Stromal cell of bone marrow (primary cell): ENCODE results near the gene PTPRG.

ENCODE experiments used
- DNase-seq: peaks from one replicate; pipeline ENCODE4 v3.0.0-alpha.2; 2012; ENCODE audit warnings: low read depth

PTPRG gene

DNA sequence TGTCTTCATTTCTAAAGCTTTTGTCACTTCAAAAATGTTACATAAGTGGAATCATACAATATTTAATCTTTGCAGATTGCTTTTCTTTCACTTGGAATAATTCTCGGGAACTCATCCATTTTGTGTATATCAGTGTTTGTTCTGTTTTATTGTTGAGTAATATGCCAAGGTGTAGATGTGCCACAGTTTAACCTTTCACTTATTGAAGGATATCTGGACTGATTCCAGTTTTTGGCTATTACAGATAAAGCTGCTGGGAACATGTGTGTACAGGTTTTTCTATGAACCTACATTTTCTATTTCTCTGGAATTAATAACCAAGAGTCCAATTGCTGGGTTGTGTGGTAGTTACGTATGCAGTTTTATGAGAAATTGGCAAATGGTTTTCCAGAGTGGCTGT lies 334.9 kb downstream of the PTPRG start:
- DNase-seq = no peak

DNA sequence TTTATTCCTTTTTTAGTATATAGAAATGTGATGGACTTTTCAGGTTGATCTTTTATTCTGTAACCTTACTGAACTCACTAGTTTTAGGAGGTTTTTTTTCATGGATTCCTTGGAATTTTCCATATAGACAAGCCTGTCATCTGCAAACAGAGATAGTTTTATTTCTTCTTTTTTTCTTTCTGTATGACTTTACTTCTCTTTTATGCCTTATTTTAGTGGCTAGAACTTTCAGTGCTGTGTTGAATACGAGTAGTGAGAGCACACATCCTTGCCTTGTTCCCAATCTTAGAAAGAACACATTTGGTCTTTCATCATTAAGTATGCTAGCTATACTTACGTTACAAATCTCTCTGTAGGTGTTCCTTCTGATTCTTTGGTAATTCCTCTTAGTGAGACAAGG lies 336.5 kb downstream of the PTPRG start:
- DNase-seq = no peak

DNA sequence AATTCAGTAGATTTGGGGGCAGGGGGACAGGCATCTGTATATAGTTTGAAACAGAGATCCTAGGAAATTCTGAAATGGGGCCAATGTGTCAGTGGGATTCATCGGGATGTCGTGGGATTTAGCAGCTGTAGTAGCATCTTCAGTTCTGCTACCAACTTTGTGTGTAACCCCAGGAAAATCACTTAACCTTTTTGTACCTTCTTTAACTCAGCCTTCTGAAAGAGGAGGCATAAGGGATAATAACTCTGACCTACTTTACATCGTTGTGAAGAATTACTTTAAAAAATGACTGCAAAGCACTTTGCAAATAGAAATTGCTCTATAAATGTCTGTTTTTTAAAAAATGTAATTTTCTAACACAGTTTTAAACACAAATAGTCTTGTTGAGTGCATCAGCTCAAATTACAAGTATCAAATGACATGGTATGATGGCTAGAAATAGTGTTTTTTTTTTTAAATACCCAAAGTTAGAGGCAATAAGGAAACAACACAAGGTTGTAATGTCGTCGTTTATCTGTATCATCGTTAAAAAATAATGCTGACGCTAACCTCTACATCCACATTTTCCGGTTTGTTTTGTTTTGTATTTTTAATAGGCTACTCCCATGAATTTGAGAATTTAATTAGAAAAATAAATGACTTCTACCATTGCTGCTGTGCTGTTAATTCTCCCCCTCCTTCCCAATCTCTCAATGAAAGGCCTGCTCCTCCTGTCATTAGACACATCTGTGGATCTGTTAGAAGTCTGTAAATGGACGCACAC lies 338.5 kb downstream of the PTPRG start:
- DNase-seq = no peak

DNA sequence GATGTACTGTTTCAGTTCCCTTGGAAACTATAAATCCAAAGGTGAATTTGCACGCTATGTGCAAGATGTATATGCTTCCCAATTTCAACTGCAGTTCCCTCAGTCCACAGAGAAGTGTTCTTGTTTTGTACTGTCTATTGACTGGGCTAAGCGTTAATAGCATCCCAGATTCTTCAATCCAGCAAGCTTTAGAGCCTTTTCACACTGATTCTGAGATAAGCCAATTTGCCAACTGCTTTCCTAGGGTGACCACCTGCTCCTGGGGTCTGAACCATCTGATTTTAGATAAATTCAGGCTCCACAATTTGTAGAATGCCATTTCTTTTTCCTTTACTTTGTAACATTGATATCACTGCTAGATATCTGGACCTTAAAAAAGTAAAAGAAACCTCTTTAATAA lies 340.1 kb downstream of the PTPRG start:
- no peak for DNase-seq

DNA sequence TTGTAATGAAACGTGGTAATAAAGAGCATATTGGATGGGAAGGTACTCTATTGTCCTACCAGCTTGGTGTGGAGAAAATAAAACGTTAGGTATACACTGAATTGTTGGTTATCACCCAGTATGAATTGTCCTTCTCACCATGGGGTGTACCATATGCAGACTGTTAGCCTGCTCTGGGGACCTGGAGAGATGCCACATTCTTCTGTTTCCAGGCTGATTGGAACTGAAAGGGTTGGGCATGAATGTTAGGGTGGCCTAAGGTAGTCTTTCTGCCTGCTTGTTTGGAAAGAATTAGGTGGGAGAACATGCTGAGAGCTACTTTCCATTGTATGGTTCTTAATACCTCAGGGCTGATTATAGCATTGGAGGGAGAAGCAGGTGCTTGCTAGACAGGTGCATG lies 340.6 kb downstream of the PTPRG start:
- no peak for DNase-seq

DNA sequence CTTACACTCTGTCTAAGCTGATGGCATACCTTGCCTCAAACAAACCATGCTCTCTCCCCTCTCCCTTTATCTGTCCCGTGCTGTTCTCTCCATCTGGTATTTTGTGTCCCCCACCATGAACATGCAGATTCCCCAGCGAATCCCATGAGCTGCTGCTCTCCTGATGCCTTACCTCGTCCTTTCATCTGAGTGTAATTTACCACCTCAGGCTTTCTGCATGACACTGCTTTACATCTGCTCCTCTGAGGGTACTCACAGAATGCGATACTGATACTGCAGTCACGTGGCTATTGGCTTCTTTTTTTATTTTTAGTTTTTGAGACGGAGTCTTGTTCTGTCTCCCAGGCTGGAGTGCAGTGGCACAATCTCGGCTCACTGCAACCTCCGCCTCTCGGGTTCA lies 341.7 kb downstream of the PTPRG start:
- no peak for DNase-seq

DNA sequence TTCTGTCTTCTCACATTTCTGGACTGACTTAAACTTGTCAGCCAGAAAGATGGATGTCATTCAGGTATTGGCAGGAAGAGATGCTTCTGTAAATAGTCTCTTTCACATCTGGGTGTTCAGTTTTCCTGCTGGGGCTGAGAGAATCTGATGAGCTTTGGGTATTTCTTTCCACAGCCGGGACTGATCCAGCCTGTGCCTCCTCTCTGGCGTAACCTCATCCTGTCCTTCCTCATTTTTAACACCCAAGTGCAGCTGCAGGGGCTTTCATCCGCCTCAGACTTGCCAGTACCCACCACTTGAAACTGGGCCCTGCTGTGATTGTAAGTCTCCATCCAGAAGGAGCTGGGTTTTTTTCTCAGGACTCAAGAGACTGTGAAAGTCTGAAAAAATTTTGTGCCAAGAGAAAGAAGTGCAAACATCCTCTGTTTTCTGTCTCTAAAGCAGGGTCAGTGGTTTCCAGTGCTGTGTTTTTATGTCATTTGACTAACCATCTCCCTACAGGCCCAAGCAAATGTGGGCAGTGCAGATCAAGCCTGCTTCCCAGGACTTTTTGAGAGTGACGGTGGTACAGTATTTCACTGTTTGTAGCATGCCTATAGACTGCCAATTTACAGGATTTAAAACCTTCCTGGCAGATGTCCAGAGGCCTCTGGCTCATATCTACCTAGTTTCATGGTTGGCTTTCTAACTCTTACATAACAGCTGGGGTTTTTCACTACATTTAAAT lies 342.7 kb downstream of the PTPRG start:
- peak; percentile 71 for DNase-seq

DNA sequence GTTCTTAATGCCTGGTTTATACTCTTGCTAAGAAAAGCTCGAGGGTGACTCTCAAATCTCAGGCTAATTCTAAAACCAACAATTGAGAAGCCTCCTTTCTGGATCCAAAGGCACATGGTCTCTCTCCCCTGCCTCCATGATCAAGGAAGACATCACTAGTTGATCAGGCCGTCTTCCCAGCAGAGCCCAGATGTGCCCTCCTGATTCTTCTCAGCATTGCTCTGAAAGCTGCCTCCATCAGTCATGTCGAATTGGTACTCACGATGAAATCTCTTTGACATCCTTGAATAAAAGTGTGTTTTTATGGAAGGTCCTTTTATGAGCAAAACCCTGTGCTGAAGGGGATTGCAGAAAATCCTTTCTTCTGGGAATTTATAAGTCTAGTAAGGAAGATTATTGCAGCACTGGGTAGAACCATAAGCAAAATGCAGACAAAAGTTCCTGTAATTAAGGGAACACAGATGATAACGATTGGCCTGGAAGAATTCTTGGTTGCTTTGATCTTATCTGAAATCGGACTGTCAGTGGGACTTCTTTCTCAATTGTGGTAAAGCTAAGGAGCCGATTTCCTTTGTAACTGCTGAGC lies 345.9 kb downstream of the PTPRG start:
- DNase-seq = no peak

DNA sequence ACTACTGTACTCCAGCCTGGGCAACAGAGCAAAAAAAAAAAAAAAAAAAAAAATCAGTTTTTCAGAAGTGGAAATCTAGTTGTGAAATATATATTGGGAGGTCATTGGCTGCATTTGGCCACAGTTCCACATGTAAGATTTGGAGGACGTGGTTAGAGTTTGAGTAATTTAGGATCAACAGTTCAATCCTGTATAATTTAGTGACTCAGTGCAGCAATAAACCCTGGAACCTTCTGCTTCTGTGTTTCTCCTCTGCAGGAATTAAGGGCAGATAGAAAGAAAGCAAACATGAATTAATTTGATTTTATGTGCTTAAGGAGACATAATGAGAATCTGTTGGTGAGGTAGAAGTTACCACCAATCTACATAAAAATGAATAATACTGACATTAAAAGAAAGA lies 347.0 kb downstream of the PTPRG start:
- DNase-seq = peak; percentile 83

DNA sequence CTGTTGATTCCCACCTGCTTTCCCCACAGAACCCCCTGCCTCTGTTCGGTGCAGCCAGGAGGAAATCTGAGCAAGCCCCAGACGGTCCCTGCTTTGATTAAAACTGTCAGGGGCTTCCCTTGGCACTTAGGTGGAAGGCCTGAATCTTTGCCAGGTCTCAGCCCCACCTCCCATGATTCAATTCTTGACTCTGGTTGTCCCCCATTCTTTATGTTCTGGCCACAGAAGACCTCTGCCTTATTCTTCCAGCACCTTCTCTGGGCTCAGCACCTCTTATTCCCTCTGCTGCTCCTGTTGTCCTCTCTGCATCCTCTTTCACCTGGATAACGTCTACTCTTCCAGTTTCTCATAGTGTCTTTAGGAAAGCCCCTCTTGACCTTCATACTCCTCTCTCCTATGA lies 349.4 kb downstream of the PTPRG start:
- DNase-seq = no peak

DNA sequence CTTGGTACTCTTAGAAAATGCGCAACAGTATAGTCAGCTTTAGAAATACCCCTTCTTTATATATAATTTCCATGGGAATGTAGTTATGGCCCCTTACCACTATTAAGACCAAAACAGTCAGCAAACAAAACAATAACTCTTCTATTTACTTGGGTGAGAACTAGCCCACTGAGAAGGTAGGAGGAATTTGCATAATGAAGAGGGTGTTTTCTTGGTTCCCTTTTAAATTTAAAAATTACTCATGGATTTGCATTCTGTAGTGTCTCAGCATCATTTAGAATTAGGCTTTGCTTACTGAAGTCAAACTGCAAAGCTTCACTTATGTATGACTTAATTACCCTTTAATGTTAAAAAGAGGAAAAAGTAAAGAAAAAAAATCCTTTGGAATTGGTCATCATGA lies 350.8 kb downstream of the PTPRG start:
- no peak for DNase-seq

DNA sequence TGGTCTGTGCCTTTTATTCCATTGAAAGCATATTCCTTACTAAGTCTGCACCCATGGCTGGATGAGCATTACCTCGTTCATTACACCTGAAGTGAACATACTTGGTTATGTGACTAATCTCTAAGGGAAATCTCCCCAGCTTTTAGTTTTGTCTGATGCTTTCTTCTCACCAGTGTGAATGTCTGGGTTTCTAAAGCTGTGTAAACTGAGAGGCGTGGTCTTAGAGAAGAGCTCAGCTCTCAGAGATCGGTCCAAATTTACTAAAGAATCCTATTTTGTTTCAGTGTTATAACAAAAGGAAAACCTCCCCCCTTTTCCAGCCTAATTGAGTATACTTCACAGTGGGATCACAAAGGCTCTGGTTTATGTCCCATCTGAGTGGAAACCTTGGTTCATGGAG lies 352.3 kb downstream of the PTPRG start:
- DNase-seq = no peak

DNA sequence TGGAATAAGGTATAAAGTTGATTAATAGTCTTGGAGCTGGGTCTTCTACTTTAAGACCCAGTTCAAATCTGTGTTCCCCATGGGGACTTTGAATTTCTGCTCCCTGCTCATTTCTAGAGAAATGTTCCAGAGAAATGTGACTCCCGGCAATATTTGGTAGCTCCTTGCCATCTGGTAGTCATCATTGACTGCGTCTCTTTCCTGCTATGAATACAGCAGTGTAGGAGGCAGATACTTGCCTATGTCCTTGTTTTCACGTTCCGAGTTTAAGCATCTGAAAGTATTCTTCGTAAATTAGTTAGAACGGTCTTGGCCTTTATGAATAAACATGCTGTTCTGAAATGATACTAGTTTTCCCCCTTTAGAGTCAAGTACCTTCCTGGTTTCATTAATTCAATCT lies 352.9 kb downstream of the PTPRG start:
- DNase-seq = peak; percentile 19

DNA sequence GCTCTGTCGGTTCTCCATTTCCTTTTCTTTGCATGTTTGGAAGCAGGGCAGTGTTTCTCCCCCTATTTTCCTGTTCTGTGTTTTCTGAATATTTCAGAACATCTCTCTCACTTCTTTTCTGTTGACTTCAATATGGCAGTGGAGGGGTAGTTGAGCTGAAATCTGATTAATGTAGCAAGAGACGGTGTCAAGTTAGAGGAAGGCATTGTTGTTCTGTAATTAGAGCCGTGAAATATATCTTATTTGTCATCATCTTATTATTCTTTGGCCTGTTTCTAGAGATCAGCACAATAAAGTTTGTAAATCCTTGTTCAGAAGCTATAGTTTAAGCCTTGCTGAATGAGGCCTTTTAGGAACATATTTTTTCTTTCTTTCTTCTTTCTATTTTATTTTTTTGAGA lies 353.9 kb downstream of the PTPRG start:
- no peak for DNase-seq

DNA sequence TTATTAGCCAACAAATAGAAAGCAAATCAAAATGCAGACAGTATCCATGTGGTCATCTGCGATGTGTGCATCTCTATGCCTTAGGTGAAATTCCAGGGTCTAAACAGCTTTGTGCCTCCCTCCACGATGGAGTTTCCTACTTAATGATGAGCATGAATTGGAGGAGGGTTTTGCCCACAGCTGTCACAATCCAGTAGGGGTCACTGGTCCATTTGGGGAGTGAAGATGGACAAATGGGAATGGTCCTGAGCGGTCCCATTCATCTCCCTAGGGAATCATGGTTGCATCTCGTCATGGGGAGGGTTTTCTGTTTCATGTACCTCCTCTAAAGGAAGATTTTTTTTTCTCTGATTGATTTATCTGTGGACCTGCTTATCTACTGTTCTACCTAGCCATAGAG lies 358.0 kb downstream of the PTPRG start:
- no peak for DNase-seq

DNA sequence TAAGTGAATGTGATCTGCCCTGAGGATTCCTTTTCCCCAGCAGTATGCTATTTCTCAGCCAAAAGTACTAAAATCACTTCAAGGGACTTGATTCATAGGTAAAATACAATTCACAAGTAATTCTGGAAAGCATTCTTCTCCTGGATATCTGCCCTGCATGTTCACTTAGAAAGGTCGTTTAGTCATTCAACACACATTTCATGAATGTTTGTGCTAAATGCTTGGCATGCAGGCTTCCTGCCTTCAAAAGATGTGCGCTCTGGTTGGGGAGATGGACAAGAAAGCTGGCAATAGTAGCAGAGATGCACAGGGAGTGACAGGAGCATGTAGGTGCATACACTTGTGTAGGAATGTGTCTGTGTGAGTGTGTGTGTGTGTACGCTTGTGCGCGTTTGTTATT lies 360.7 kb downstream of the PTPRG start:
- DNase-seq = no peak

DNA sequence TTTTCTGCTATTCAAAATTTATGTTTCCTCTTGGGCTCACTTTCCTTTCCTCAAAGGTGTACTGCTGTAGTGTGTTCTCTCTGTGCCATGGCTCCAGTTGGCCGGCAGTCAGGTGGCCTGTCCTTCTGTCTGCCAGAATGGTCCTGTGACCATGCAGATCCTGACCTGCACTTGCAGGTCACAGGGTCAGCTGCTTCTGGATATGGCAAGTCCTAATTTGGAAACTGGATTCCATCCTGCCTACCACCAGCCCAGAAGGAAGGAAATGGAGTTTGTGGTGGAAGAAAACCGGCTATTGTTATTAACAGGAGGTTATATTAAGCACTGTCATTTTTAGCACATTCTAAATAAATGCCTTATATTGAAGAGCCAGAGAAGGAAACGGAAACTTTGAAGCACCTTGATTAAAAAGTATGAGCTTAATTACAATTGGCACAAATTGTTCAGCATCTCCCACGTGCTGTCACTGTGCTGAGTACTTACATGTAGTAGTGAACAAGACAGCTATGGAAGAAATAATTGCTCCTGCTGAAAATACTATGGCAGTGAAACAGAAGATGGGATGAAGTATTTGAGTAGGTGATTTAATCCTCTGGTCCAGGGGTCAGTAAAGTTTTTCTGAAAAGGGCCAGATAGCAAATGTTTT lies 362.8 kb downstream of the PTPRG start:
- DNase-seq = no peak

DNA sequence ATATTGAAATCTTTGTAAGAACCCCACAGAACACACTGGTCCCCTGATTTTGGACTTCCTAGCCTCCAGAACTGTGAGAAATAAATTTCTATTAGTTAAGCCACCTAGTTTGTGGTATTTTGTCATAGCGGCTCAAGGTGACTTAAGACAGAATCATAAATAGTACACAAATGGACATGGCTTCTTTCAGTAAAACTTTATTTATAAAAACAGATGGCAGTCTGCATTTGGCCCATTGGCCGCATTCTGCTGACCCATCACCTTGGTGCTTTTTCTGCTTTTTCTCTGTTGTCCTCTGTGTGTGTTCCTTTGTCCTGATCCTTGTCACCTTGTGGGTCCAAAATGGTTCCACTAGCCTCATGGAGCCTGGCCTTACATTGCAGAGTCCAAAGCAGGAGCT lies 363.6 kb downstream of the PTPRG start:
- no peak for DNase-seq

DNA sequence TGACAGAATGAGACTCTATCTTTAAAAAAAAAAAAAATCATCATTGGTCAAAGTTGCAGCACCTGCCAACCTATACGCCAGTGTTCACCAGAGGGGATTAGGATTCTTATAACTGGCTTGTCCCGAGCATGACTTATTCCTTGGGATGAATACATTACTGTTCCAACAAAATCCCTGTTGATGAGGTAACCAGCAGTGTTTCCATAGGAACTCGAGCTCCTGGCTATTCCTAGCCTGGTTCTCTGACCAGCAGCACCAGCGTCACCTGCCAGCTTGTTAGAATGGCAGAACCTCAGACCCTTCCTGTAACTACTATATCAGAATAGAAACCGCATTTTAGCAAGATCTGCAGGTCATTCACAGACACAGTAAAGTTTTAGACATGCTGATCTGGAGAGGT lies 364.4 kb downstream of the PTPRG start:
- no peak for DNase-seq

DNA sequence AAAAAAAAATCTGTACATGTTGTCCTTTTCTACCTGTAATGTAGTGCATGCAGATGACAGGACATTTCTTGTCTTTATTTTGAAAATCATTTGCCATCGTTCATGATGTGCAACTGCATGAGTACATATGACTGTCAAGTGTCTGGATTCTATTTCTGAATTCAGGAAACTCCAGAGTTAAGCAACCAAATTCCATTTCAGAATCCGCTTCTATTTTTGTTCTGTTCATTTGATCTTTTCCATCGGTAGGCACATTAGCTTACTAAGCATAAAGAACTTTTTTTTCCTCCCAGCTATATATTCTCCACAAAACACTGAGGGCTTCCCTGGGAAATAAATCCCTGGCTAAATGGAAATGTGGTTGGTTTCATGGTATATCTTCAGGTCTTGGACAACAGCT lies 365.6 kb downstream of the PTPRG start:
- peak; percentile 67 for DNase-seq

DNA sequence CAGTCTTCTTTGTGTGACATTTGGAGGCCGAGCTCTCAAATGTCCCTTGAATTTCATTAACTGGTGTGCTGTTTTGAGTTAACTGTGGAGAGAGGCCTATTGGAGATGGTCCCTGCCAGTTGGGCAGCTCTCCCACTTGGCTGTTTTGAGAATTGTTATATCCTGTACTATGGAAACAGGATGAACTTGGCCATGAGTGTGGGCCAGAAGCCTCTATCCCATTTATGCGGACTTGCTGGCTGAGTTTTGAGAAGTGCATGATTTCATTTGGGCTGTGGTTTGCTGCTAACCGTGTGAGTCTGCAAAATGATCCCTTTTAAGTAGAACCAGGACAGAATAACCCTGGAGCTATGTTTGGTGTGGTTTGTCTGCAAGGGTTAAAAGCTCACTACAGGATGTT lies 366.0 kb downstream of the PTPRG start:
- peak; percentile 96 for DNase-seq

DNA sequence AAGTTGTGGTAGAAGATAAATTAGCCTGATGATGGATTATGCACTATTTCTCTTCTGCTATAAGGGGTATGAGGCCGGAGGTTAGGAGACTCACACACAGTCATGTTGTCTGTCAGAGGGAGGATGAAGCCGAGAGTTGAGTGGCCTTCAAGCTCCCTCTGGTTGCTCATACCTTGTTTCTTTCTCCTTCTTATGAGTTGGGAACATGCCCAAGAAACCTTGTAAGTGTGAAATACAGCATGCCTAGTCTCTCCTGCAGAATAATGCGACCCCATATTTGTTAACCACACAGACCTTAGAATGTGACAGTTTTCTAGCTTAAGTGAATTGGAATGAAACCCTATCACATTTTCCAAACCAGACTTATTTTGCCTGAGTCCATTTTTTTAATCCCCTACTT lies 366.7 kb downstream of the PTPRG start:
- peak; percentile 39 for DNase-seq

DNA sequence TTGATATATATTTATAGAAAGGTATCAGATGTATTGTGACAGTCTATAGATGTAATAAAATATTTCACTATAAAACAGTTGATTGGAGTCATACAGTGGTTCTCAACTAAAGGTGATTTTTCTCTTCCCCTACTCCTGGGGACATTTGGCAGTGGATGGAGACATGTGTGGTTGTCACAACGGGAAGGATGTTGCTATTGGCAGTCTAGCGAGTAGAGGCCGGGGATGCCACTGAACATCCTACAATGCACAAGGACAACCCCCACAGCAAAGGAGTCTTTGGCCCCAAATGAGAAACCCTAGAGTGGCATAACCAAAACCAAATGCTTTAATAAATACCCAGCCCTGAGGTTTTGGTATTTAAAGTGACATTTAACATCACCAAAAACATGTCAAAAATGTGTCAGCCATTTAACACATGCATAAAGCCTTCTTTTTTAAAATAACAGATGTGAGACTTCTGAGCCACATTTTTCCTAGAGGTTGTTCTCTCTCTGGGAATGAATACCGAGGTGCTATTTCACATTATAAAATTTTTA lies 367.5 kb downstream of the PTPRG start:
- DNase-seq = no peak
